ENCODE data around the gene CCDC18. TPM values are rescaled to one million over a fixed set of nuclear protein-coding genes. Genes with fewer than 3 reads are reported as not detected.

CCDC18 gene
- total RNA-seq, 1 experiment from 2014 or later: 18.1 TPM

- Histone ChIP-seq H3K9ac (ENCODE audit: low read length) (no peak overlapping the region), H2AFZ (ENCODE audit: low read depth, low read length, poor library complexity, severe bottlenecking) (no peak overlapping the region), H3K4me3 (replicated peaks in 1 of 2; ENCODE audit: low read depth in 1 of 2, low read length in 2 of 2) (no peak overlapping the region), H3K79me2 (ENCODE audit: insufficient read depth, low read length) (no peaks in the 10 kb centered on the region), H3K4me1 (ENCODE audit: control insufficient read depth in 1 of 2, insufficient read depth in 2 of 2, low read length in 2 of 2) (no peaks in the 10 kb centered on the region), H3K27ac (ENCODE audit: low read depth, low read length) (no peak overlapping the region), H3K36me3 (ENCODE audit: control insufficient read depth in 1 of 2, insufficient read depth in 2 of 2, low read length in 2 of 2) (peaks cover 8 to 25% of the 10 kb centered on the region in 2 experiments; a peak in 2 of 4 replicates), H3K4me2 (ENCODE audit: low read length) (no peak overlapping the region), H3K27me3 (ENCODE audit: insufficient read depth, low read length) (no peaks in the 10 kb centered on the region), H3K9me2 (ENCODE audit: insufficient read depth) (no peaks in the 10 kb centered on the region), H4K20me1 (ENCODE audit: insufficient read depth) (no peaks in the 10 kb centered on the region), H3K9me3 (ENCODE audit: control insufficient read depth in 1 of 2, insufficient read depth in 1 of 2, low read depth in 1 of 2, low read length in 2 of 2) (peaks cover 5 to 7% of the 10 kb centered on the region in 2 experiments; a peak in 2 of 4 replicates)
- TF ChIP-seq FOSL1 (IDR thresholded peaks at IDR 0.05; ENCODE audit: low read depth) (no peak), POLR2AphosphoS5 (IDR thresholded peaks at IDR 0.05; ENCODE audit: low read depth, low read length) (no peak), YY1 (IDR thresholded peaks at IDR 0.05; ENCODE audit: extremely low read depth, insufficient replicate concordance, low read depth, low read length) (no peak), POLR2A (IDR thresholded peaks at IDR 0.05; ENCODE audit: borderline replicate concordance, extremely low read depth, insufficient read depth, insufficient read length) (no peak), CEBPB (IDR thresholded peaks at IDR 0.05; ENCODE audit: low read depth) (no peak), SIN3A (IDR thresholded peaks at IDR 0.05; ENCODE audit: low read depth) (no peak), CBX3 (IDR thresholded peaks at IDR 0.05; ENCODE audit: low read depth) (no peak), ZNF274 (IDR thresholded peaks at IDR 0.05; ENCODE audit: low read depth, low read length) (no peak), SP1 (IDR thresholded peaks at IDR 0.05; ENCODE audit: low read depth) (no peak), EGR1 (IDR thresholded peaks at IDR 0.05; ENCODE audit: low read depth) (no peak)
- DNase-seq (ENCODE audit: low read depth, low spot score) (no peak), ATAC-seq (no peak)
- intact Hi-C loops (cut with micrococcal nuclease): no loop called here
- ChIA-PET POLR2A (no interaction called here), RAD21 (ENCODE audit: low non-redundant PET in 1 of 2, low total read pairs in 2 of 2, uncharacterized antibody in 2 of 2, unreplicated experiment in 2 of 2) (no interaction called here), CTCF (no interaction called here)
- no TSS peak for BruUV-seq (replicated peaks)
Observed at GRCh38 chr1:93238425-93238824, 57.9 kb downstream of the CCDC18 start.

- Histone ChIP-seq H4K20me1 (ENCODE audit: insufficient read depth) (no peaks in the 10 kb centered on the region), H3K9me2 (ENCODE audit: insufficient read depth) (no peaks in the 10 kb centered on the region), H3K9me3 (ENCODE audit: control insufficient read depth in 1 of 2, insufficient read depth in 1 of 2, low read depth in 1 of 2, low read length in 2 of 2) (peaks cover 5 to 7% of the 10 kb centered on the region in 2 experiments; a peak in 2 of 4 replicates), H3K36me3 (ENCODE audit: control insufficient read depth in 1 of 2, insufficient read depth in 2 of 2, low read length in 2 of 2) (peaks cover 8 to 26% of the 10 kb centered on the region in 2 experiments; a peak in 2 of 4 replicates), H2AFZ (ENCODE audit: low read depth, low read length, poor library complexity, severe bottlenecking) (no peak overlapping the region), H3K4me2 (ENCODE audit: low read length) (no peak overlapping the region), H3K27ac (ENCODE audit: low read depth, low read length) (no peak overlapping the region), H3K4me1 (ENCODE audit: control insufficient read depth in 1 of 2, insufficient read depth in 2 of 2, low read length in 2 of 2) (no peaks in the 10 kb centered on the region), H3K27me3 (ENCODE audit: insufficient read depth, low read length) (no peaks in the 10 kb centered on the region), H3K9ac (ENCODE audit: low read length) (no peak overlapping the region), H3K79me2 (ENCODE audit: insufficient read depth, low read length) (no peaks in the 10 kb centered on the region), H3K4me3 (replicated peaks in 1 of 2; ENCODE audit: low read depth in 1 of 2, low read length in 2 of 2) (no peak overlapping the region)
- RAD21 ChIA-PET (ENCODE audit: low non-redundant PET in 1 of 2, low total read pairs in 2 of 2, uncharacterized antibody in 2 of 2, unreplicated experiment in 2 of 2): no interaction called here
- intact Hi-C loops (cut with micrococcal nuclease): no loop called here
- ATAC-seq: no peak
- CTCF ChIA-PET: no interaction called here
- DNase-seq (ENCODE audit: low read depth, low spot score): no peak
- BruUV-seq (replicated peaks): no TSS peak
- POLR2A ChIA-PET: no interaction called here
- TF ChIP-seq ZBTB33 (IDR thresholded peaks at IDR 0.05; ENCODE audit: extremely low read depth, insufficient replicate concordance, low read length): no peak
- TF ChIP-seq EGR1 (IDR thresholded peaks at IDR 0.05; ENCODE audit: low read depth): no peak
- TF ChIP-seq POLR2AphosphoS5 (IDR thresholded peaks at IDR 0.05; ENCODE audit: low read depth, low read length): no peak
- no peak for TF ChIP-seq SIN3A (IDR thresholded peaks at IDR 0.05; ENCODE audit: low read depth)
- no peak for TF ChIP-seq ATF3 (IDR thresholded peaks at IDR 0.05)
- TF ChIP-seq EZH2phosphoT487 (IDR thresholded peaks at IDR 0.05; ENCODE audit: borderline replicate concordance): no peak
- TF ChIP-seq REST (IDR thresholded peaks at IDR 0.05; ENCODE audit: low read depth): no peak
- TF ChIP-seq CBX3 (IDR thresholded peaks at IDR 0.05; ENCODE audit: low read depth): no peak
- TF ChIP-seq POLR2A (IDR thresholded peaks at IDR 0.05; ENCODE audit: borderline replicate concordance, extremely low read depth, insufficient read depth, insufficient read length): no peak
- TF ChIP-seq RAD21 (IDR thresholded peaks at IDR 0.05; ENCODE audit: low read depth): no peak
Observed at GRCh38 chr1:93239863-93240262, 59.3 kb downstream of the CCDC18 start.

Data from HCT116 (cell line).